HCT116 (cell line): ENCODE data around the gene TCEAL9. TPM values are rescaled to one million over a fixed set of nuclear protein-coding genes. Genes with fewer than 3 reads are reported as not detected.

Source experiments
- ATAC-seq: fragments of 200-7000 bp; cut with Tn5 transposase; 2 replicates; pipeline ENCODE4 v1.9.1; 2020; ENCODE audit warnings: mild to moderate bottlenecking, moderate library complexity
- BruUV-seq: library from RNA; stranded (reverse); fragments of 400-500 nt; replicated peaks from 2 replicates; lab custom pipeline; 2021; lab: Mats Ljungman, UMichigan
- CTCF ChIA-PET: fragments of 300-600 bp; sonication (Branson Sonifier 250); formaldehyde crosslinking; loops from one replicate; lab custom pipeline; 2021; ENCODE audit warnings: antibody characterized with exemption; lab: Charles Lee
- POLR2A ChIA-PET: fragments of 300-600, 350-600 bp; sonication (Branson Sonifier 250); formaldehyde crosslinking; loops from one replicate; lab custom pipeline; 2021; ENCODE audit warnings: antibody characterized with exemption; lab: Charles Lee
- RAD21 ChIA-PET, 2 experiments: fragments of 300-600 bp; sonication (Branson Sonifier 250); formaldehyde crosslinking; loops; one replicate each; lab custom pipeline; 2023; ENCODE audit warnings: low total read pairs in 2 of 2; ENCODE audit not compliant: uncharacterized antibody in 2 of 2, unreplicated experiment in 2 of 2, low non-redundant PET in 1 of 2; lab: Charles Lee
- DNase-seq: peaks from one replicate; pipeline ENCODE4 v3.0.0-alpha.2; 2010; ENCODE audit warnings: low read depth, low spot score
- H2AFZ ChIP-seq: fragments of 200-600 bp; shearing (Covaris generic), sonication (generic); 2 replicates; pipeline ENCODE4 v1.6.1; 2017; ENCODE audit warnings: low read depth, mixed run types, mixed read lengths, antibody characterized with exemption, low read length; ENCODE audit not compliant: poor library complexity, severe bottlenecking
- H3K27ac ChIP-seq: 2 replicates; pipeline ENCODE4 v1.5.1; 2012; ENCODE audit warnings: low read depth, low read length
- H3K27me3 ChIP-seq: fragments of 200-600 bp; sonication (generic); 2 replicates; pipeline ENCODE4 v1.6.1; 2016; ENCODE audit warnings: mixed run types, low read length, mixed read lengths; ENCODE audit not compliant: insufficient read depth
- H3K36me3 ChIP-seq, 2 experiments: fragments of 200-500 bp in 1 of 2; fragments of 200-600 bp in 1 of 2; sonication (Bioruptor generic) in 1 of 2; sonication (generic) in 1 of 2; 2 replicates each; pipeline versions ENCODE4 v1.5.1 to v1.6.1; 2014 to 2016; ENCODE audit warnings: low read length in 2 of 2, inconsistent platforms in 1 of 2, mixed read lengths in 1 of 2, mixed run types in 1 of 2; ENCODE audit not compliant: insufficient read depth in 2 of 2, control insufficient read depth in 1 of 2
- H3K4me1 ChIP-seq, 2 experiments: fragments of 200-600 bp in 1 of 2; sonication (generic) in 1 of 2; 2 replicates each; pipeline versions ENCODE4 v1.5.1 to v1.6.1; 2012 to 2017; ENCODE audit warnings: low read length in 2 of 2, inconsistent platforms in 1 of 2, mild to moderate bottlenecking in 1 of 2, mixed read lengths in 1 of 2, mixed run types in 1 of 2, moderate library complexity in 1 of 2; ENCODE audit not compliant: insufficient read depth in 2 of 2, control insufficient read depth in 1 of 2
- H3K4me2 ChIP-seq: fragments of 200-600 bp; sonication (generic); 2 replicates; pipeline ENCODE4 v1.6.1; 2017; ENCODE audit warnings: mixed run types, low read length, mixed read lengths
- H3K4me3 ChIP-seq, 2 experiments: fragments of 200-600 bp in 1 of 2; sonication (generic) in 1 of 2; replicated peaks in 1 of 2; 2 replicates each; pipeline ENCODE4 v1.5.1; 2011 to 2016; ENCODE audit warnings: low read length in 2 of 2, control low read depth in 1 of 2, low read depth in 1 of 2, mild to moderate bottlenecking in 1 of 2, mixed read lengths in 1 of 2, mixed run types in 1 of 2
- H3K79me2 ChIP-seq: fragments of 200-600 bp; sonication (generic); 2 replicates; pipeline ENCODE4 v1.6.1; 2017; ENCODE audit warnings: mild to moderate bottlenecking, mixed run types, low read length, moderate library complexity, mixed read lengths; ENCODE audit not compliant: insufficient read depth
- H3K9ac ChIP-seq: fragments of 200-600 bp; sonication (generic); 2 replicates; pipeline ENCODE4 v1.6.1; 2016; ENCODE audit warnings: low read length, mixed read lengths
- H3K9me2 ChIP-seq: fragments of 200-600 bp; sonication (generic), shearing (Covaris generic); 2 replicates; pipeline ENCODE4 v1.6.1; 2017; ENCODE audit warnings: mixed run types, mild to moderate bottlenecking, moderate library complexity; ENCODE audit not compliant: insufficient read depth
- H3K9me3 ChIP-seq, 2 experiments: fragments of 200-500 bp in 1 of 2; fragments of 200-600 bp in 1 of 2; sonication (Bioruptor generic) in 1 of 2; sonication (generic) in 1 of 2; 2 replicates each; pipeline ENCODE4 v1.6.1; 2014 to 2017; ENCODE audit warnings: low read length in 2 of 2, mixed read lengths in 2 of 2, inconsistent platforms in 1 of 2, low read depth in 1 of 2, mild to moderate bottlenecking in 1 of 2, mixed run types in 1 of 2, moderate library complexity in 1 of 2; ENCODE audit not compliant: control insufficient read depth in 1 of 2, insufficient read depth in 1 of 2
- H4K20me1 ChIP-seq: fragments of 200-600 bp; sonication (generic), shearing (Covaris generic); 2 replicates; pipeline ENCODE4 v1.6.1; 2017; ENCODE audit warnings: mixed run types, mild to moderate bottlenecking, moderate library complexity; ENCODE audit not compliant: insufficient read depth
- CBX3 ChIP-seq: IDR thresholded peaks from 2 replicates; pipeline ENCODE4 v1.6.1; 2012; ENCODE audit warnings: low read depth
- EGR1 ChIP-seq: IDR thresholded peaks from 2 replicates; pipeline ENCODE4 v1.6.1; 2012; ENCODE audit warnings: low read depth
- ELF1 ChIP-seq: IDR thresholded peaks from 2 replicates; pipeline ENCODE4 v1.6.1; 2012; ENCODE audit warnings: low read depth, borderline replicate concordance
- EZH2phosphoT487 ChIP-seq: fragments of 200-600 bp; IDR thresholded peaks from 2 replicates; pipeline ENCODE4 v1.6.1; 2018; ENCODE audit warnings: antibody characterized with exemption, borderline replicate concordance
- FOSL1 ChIP-seq: IDR thresholded peaks from 2 replicates; pipeline ENCODE4 v1.6.1; 2012; ENCODE audit warnings: low read depth
- JUND ChIP-seq: IDR thresholded peaks from 2 replicates; pipeline ENCODE4 v1.6.1; 2012
- POLR2A ChIP-seq: IDR thresholded peaks from 2 replicates; pipeline ENCODE4 v1.7.0; 2011; ENCODE audit warnings: borderline replicate concordance; ENCODE audit not compliant: insufficient read depth, insufficient read length; ENCODE audit errors: extremely low read depth
- POLR2AphosphoS5 ChIP-seq: IDR thresholded peaks from 2 replicates; pipeline ENCODE4 v1.6.1; 2011; ENCODE audit warnings: mild to moderate bottlenecking, low read depth, low read length, moderate library complexity
- SP1 ChIP-seq: IDR thresholded peaks from 2 replicates; pipeline ENCODE4 v1.6.1; 2012; ENCODE audit warnings: low read depth
- SRF ChIP-seq: IDR thresholded peaks from 2 replicates; pipeline ENCODE4 v1.6.1; 2012; ENCODE audit warnings: low read depth
- TCF7L2 ChIP-seq: IDR thresholded peaks from 2 replicates; pipeline ENCODE4 v1.7.0; 2011; ENCODE audit warnings: borderline replicate concordance, inconsistent platforms; ENCODE audit not compliant: insufficient read depth, insufficient read length; ENCODE audit errors: extremely low read depth
- ZNF274 ChIP-seq: fragments of 200-500 bp; sonication (Bioruptor generic); IDR thresholded peaks from 2 replicates; pipeline ENCODE4 v1.6.1; 2014; ENCODE audit warnings: mild to moderate bottlenecking, low read depth, low read length, inconsistent platforms
- intact Hi-C: fragments of 100-400 bp; cut with micrococcal nuclease; formaldehyde crosslinking; loops from 2 replicates; pipeline ENCODE4 v1.10.0; 2022
- total RNA-seq: library from RNA; stranded (reverse); gene quantifications from one replicate; pipeline ENCODE4 v1.2.1, GENCODE V29; 2021; ENCODE audit not compliant: unreplicated experiment
- TF ChIP-seq, protein P1 (sequence below): IDR thresholded peaks from 2 replicates; pipeline ENCODE4 v1.6.1; 2012
- TF ChIP-seq, protein P2 (sequence below): IDR thresholded peaks from 2 replicates; pipeline ENCODE4 v1.6.1; 2011; ENCODE audit warnings: mild to moderate bottlenecking, low read length, moderate library complexity; ENCODE audit not compliant: insufficient replicate concordance; ENCODE audit errors: extremely low read depth
- TF ChIP-seq, protein P3 (sequence below), 3 experiments: fragments of 200-600 bp in 1 of 3; sonication (generic) in 1 of 3; IDR thresholded peaks in 2 of 3; conservative IDR thresholded peaks in 1 of 3; 2 replicates each; pipeline ENCODE4 v1.5.1; 2012 to 2017; ENCODE audit warnings: low read depth in 2 of 3, low read length in 2 of 3, antibody characterized with exemption in 1 of 3, borderline replicate concordance in 1 of 3, control low read depth in 1 of 3, mild to moderate bottlenecking in 1 of 3, mixed read lengths in 1 of 3, mixed run types in 1 of 3, moderate library complexity in 1 of 3; ENCODE audit not compliant: insufficient read depth in 1 of 3
- TF ChIP-seq, protein P4 (sequence below): IDR thresholded peaks from 2 replicates; pipeline ENCODE4 v1.6.1; 2012

The TCEAL9 gene
- total RNA-seq, 1 experiment from 2014 or later, result 28.8 TPM

DNA sequence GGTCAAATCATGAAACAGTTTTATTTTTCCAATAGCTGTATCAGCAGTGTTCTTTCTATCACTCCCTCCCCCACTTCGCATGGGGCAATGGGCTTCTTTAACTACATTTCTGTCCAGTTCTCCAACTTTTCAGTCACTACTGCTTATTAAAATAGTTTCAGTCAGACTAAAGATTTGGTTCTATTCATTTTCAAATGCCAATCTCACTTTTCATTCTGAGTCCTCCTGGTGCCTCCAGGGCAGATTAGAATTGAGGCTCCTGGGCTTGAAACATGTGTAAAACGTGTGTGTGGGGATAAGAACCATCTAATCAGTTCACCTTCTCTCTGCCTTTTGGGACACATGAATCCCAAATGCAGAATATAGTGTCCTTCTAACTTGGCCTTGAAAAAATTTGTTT is 16.6 kb downstream of the TCEAL9 start:
- Histone ChIP-seq H3K9me3 (no peaks in the 10 kb centered on the region), H3K36me3 (no peaks in the 10 kb centered on the region)
- no peak for ATAC-seq
- CTCF ChIA-PET, result no interaction called here
- TF ChIP-seq CBX3 (no peak), ZNF274 (no peak), TCF7L2 (no peak), JUND (no peak), SP1 (no peak), EGR1 (no peak), ELF1 (no peak), FOSL1 (no peak), POLR2AphosphoS5 (no peak), SRF (no peak), EZH2phosphoT487 (no peak), POLR2A (no peak)
- TF ChIP-seq, protein P1, sequence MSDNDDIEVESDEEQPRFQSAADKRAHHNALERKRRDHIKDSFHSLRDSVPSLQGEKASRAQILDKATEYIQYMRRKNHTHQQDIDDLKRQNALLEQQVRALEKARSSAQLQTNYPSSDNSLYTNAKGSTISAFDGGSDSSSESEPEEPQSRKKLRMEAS, result no peak
- TF ChIP-seq, protein P2, sequence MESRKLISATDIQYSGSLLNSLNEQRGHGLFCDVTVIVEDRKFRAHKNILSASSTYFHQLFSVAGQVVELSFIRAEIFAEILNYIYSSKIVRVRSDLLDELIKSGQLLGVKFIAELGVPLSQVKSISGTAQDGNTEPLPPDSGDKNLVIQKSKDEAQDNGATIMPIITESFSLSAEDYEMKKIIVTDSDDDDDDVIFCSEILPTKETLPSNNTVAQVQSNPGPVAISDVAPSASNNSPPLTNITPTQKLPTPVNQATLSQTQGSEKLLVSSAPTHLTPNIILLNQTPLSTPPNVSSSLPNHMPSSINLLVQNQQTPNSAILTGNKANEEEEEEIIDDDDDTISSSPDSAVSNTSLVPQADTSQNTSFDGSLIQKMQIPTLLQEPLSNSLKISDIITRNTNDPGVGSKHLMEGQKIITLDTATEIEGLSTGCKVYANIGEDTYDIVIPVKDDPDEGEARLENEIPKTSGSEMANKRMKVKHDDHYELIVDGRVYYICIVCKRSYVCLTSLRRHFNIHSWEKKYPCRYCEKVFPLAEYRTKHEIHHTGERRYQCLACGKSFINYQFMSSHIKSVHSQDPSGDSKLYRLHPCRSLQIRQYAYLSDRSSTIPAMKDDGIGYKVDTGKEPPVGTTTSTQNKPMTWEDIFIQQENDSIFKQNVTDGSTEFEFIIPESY, result no peak
- TF ChIP-seq, protein P3, sequence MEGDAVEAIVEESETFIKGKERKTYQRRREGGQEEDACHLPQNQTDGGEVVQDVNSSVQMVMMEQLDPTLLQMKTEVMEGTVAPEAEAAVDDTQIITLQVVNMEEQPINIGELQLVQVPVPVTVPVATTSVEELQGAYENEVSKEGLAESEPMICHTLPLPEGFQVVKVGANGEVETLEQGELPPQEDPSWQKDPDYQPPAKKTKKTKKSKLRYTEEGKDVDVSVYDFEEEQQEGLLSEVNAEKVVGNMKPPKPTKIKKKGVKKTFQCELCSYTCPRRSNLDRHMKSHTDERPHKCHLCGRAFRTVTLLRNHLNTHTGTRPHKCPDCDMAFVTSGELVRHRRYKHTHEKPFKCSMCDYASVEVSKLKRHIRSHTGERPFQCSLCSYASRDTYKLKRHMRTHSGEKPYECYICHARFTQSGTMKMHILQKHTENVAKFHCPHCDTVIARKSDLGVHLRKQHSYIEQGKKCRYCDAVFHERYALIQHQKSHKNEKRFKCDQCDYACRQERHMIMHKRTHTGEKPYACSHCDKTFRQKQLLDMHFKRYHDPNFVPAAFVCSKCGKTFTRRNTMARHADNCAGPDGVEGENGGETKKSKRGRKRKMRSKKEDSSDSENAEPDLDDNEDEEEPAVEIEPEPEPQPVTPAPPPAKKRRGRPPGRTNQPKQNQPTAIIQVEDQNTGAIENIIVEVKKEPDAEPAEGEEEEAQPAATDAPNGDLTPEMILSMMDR (IDR thresholded peaks at IDR 0.05 in 2 of 3, conservative IDR thresholded peaks at IDR 0.05 in 1 of 3; ENCODE audit: borderline replicate concordance in 1 of 3, insufficient read depth in 1 of 3, low read depth in 2 of 3, low read length in 2 of 3), result no peak
- TF ChIP-seq, protein P4, sequence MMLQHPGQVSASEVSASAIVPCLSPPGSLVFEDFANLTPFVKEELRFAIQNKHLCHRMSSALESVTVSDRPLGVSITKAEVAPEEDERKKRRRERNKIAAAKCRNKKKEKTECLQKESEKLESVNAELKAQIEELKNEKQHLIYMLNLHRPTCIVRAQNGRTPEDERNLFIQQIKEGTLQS, result no peak
- TF ChIP-seq, all 23 proteins: peak for 0
- Histone ChIP-seq H3K4me3 (no peak overlapping the region), H3K79me2 (peaks cover 9% of the 10 kb centered on the region), H3K27me3 (no peaks in the 10 kb centered on the region), H3K4me2 (no peak overlapping the region), H3K9ac (no peak overlapping the region), H3K9me2 (no peaks in the 10 kb centered on the region), H3K27ac (no peak overlapping the region), H4K20me1 (no peaks in the 10 kb centered on the region), H2AFZ (no peak overlapping the region), H3K4me1 (peaks cover 2 to 16% of the 10 kb centered on the region in 2 experiments; a peak in 2 of 4 replicates)
- ChIA-PET RAD21 (no interaction called here), POLR2A (no interaction called here)
- no peak for DNase-seq
- BruUV-seq, result no TSS peak
- intact Hi-C loops, result no loop called here
